IPS DF 6.9 (cell line): ENCODE data around the gene CLDN22.

Experiments used
- DNase-seq: peaks from one replicate; pipeline ENCODE4 v3.0.0-alpha.2; 2013; ENCODE audit warnings: low read depth, low spot score
- H3K27ac ChIP-seq: one replicate; pipeline ENCODE4 v1.5.1; 2013; ENCODE audit warnings: low read length, control low read depth
- H3K27me3 ChIP-seq: 2 replicates; pipeline ENCODE4 v1.6.1; 2013; ENCODE audit warnings: mild to moderate bottlenecking, low read length; ENCODE audit not compliant: control insufficient read depth, insufficient read depth
- H3K36me3 ChIP-seq: 2 replicates; pipeline ENCODE4 v1.6.1; 2013; ENCODE audit warnings: low read length; ENCODE audit not compliant: control insufficient read depth, insufficient read depth
- H3K4me1 ChIP-seq: 2 replicates; pipeline ENCODE4 v1.6.1; 2013; ENCODE audit warnings: low read length; ENCODE audit not compliant: control insufficient read depth, insufficient read depth
- H3K4me3 ChIP-seq: 2 replicates; pipeline ENCODE4 v1.5.1; 2013; ENCODE audit warnings: mild to moderate bottlenecking, low read length
- H3K9me3 ChIP-seq: 2 replicates; pipeline ENCODE4 v1.6.1; 2013; ENCODE audit warnings: low read length, inconsistent platforms; ENCODE audit not compliant: control insufficient read depth, insufficient read depth
- WGBS: extraction: QIAGEN DNeasy Blood & Tissue Kit; methylation state at CpG from one replicate; pipeline ENCODE4 v1.1.7; 2013; ENCODE audit warnings: mixed read lengths, missing lambda C conversion rate; ENCODE audit not compliant: insufficient read length, insufficient coverage; 5-methylcytosine and 5-hydroxymethylcytosine counted together

The CLDN22 gene

DNA sequence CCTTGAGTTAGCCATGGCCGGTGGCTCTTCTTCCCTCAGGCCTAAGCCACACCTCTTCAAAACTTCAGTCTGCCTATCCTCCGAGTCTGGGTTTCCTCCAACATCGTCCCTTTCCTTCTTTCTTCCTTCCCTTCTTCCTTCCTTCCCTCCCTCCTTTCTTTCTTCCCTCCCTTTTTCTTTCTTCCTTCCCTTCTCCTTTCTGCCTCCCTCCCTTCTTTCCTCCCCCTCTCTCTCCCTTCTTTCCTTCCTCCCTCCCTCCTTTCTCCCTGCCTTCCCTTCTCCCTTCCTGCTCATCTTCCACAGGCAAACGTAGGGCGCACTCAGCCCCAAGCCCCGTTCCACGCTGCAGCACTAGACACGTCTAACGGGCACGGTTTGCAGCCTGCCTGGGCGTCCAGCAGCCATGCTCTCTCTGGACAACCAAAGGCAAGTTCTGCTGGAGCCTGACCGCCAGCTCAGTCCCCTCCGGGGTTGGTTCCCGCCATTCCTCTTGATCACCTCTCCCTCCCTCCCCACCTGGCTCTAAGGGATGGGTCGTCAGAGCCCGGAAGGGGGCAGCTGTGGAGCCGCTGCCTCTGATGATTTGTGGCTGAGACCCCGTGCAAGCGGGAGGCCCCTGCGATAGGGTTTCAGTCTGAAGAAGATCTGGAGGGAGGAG lies 36.2 kb upstream of the CLDN22 start:
- 100% methylated on average over 1 of the region's 20 CpGs for WGBS
- Histone ChIP-seq H3K36me3 (no peaks in the 10 kb centered on the region), H3K4me1 (no peaks in the 10 kb centered on the region), H3K27ac (no peak overlapping the region), H3K4me3 (no peak overlapping the region), H3K27me3 (no peaks in the 10 kb centered on the region), H3K9me3 (no peaks in the 10 kb centered on the region)
- no peak for DNase-seq

DNA sequence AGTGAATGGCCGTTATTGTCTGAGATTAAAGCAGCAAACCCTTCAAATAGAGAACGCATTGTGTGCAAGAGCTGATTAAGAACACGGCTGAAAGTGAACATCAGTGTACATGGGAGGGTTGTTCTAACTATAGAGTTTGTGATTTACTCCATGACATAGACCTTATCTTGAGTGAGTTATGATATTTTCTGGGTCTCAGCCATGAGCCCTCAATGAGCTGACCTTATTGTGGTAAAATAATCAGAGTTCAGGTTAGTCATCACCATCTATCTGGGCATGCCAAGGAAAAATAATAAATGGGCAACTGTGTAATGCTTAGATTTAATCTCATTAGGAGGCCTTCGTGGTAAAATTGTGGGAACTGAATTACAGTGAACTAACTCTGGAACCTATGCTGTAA lies 35.3 kb upstream of the CLDN22 start:
- WGBS: no CpG with 5 or more reads among the region's 4 CpGs
- Histone ChIP-seq H3K36me3 (no peaks in the 10 kb centered on the region), H3K9me3 (no peaks in the 10 kb centered on the region), H3K4me1 (no peaks in the 10 kb centered on the region), H3K4me3 (no peak overlapping the region), H3K27me3 (no peaks in the 10 kb centered on the region), H3K27ac (no peak overlapping the region)
- no peak for DNase-seq

DNA sequence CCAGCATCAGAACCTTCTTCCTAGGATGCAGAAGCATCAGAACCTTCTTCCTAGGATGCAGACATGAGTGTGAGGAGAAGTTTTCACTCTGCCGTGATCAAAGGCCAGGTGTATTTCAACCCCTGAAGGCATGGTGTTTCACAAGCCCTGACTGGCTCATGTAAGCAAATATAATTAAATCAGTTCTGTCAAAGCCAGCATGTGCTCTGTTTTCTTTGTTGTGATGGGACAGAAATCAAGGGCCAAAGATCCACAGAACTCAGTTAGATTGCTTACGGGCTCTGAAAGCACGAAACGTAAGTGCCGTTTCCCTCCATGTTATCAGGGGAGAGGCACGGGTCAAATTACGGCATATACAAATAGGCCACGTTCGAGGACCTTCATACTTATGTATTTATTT lies 34.1 kb upstream of the CLDN22 start:
- Histone ChIP-seq H3K27ac (no peak overlapping the region), H3K27me3 (no peaks in the 10 kb centered on the region), H3K9me3 (no peaks in the 10 kb centered on the region), H3K4me1 (no peaks in the 10 kb centered on the region), H3K4me3 (no peak overlapping the region), H3K36me3 (no peaks in the 10 kb centered on the region)
- no peak for DNase-seq
- no CpG with 5 or more reads among the region's 9 CpGs for WGBS

- Histone ChIP-seq H3K9me3 (no peaks in the 10 kb centered on the region), H3K4me3 (no peak overlapping the region), H3K27me3 (no peaks in the 10 kb centered on the region), H3K27ac (no peak overlapping the region), H3K4me1 (no peaks in the 10 kb centered on the region), H3K36me3 (no peaks in the 10 kb centered on the region)
- no peak for DNase-seq
- no CpG with 5 or more reads among the region's 8 CpGs for WGBS
Observed at GRCh38 chr4:183353557-183353956, 33.5 kb upstream of the CLDN22 start.

GRCh38 chr4:183352546-183352945 lies 32.5 kb upstream of the CLDN22 start:
- Histone ChIP-seq H3K27ac (no peak overlapping the region), H3K27me3 (no peaks in the 10 kb centered on the region), H3K4me3 (no peak overlapping the region), H3K4me1 (no peaks in the 10 kb centered on the region), H3K36me3 (no peaks in the 10 kb centered on the region), H3K9me3 (no peaks in the 10 kb centered on the region)
- WGBS: no CpG with 5 or more reads among the region's 5 CpGs
- DNase-seq: no peak

DNA sequence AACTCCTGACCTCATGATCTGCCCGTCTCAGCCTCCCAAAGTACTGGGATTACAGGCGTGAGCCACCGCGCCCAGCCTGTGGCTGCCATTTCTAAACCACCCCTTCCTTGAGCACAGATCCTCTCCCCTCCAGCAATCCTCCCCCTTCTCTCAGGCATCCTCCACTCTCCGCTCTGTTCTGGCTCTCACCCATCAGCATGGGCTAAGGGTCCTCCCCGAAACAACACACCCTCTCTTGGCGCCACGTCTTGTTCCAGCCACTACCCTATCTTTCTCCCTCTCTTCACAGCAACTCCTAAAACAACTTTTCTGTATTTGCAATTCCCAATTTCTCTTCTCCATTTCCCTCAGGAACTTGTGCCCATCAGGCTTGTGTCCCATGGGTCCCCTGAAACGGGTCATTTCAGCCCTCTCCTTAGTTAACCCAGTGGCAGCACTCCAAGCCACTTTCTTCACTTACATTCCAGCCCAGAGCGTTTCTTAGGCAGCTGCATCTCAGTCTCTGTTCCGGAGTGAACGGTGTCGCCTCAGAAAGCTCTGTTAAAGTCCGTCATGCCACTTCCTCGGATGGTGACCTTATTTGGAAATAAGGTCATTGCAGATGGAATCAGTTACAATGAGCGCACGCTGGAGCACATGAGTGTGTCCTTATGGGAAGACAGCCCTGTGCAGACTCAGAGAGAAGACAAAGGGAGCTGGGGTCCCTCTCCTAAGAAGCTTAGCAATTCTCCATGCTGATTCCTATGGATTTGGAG lies 30.4 kb upstream of the CLDN22 start:
- no peak for DNase-seq
- Histone ChIP-seq H3K27ac (no peak overlapping the region), H3K36me3 (no peaks in the 10 kb centered on the region), H3K9me3 (no peaks in the 10 kb centered on the region), H3K4me1 (no peaks in the 10 kb centered on the region), H3K4me3 (no peak overlapping the region), H3K27me3 (no peaks in the 10 kb centered on the region)
- no CpG with 5 or more reads among the region's 17 CpGs for WGBS

- Histone ChIP-seq H3K4me1 (no peaks in the 10 kb centered on the region), H3K27me3 (no peaks in the 10 kb centered on the region), H3K36me3 (no peaks in the 10 kb centered on the region), H3K9me3 (no peaks in the 10 kb centered on the region), H3K4me3 (no peak overlapping the region), H3K27ac (no peak overlapping the region)
- WGBS: no CpG with 5 or more reads among the region's 9 CpGs
- DNase-seq: no peak
Observed at GRCh38 chr4:183349673-183350072, 29.6 kb upstream of the CLDN22 start.

DNA sequence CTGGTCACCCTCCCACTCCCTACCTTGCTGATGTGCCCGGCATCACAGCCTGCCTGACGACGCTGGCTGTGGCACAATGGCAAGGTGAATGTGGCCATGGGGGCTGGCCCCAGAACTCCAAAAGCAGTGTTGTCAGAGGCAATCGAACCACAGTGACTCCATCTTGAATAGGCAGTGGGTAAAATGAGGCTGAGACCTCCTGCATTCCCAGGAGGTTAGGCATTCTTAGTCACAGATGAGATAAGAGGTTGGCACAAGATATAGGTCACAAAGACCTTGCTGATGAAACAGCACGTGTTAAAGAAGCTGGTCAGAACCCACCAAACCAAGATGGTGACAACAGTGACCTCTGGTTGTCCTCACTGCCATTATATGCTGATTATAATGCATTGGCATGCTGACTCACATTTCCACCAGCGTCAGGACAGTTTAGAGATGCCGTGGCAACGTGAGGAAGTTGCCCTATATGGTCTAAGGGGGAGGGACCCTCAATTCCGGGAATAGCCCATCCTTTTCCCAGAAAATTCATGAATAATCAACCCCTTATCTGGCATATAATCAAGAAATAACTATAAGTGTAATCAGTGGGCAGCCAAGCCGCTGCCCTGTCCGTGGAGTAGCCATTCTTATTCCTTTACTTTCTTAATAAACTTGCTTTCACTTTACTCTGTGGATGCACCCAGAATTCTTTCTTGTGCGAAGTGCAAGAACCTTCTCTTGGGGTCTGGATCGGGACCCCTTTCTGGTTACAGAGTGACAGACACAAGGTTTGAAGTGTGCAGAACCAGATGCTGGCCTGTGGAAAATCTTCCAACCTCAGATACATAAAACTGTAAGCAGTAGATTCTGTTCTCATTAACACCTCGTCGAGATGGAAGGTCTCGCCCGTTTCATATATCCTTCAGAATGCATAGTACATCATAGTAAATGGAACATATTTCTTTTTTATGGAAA lies 28.9 kb upstream of the CLDN22 start:
- DNase-seq: no peak
- H3K4me1 ChIP-seq: no peaks in the 10 kb centered on the region
- no peak overlapping the region for H3K4me3 ChIP-seq
- H3K27ac ChIP-seq: no peak overlapping the region
- WGBS: no CpG with 5 or more reads among the region's 17 CpGs
- H3K27me3 ChIP-seq: no peaks in the 10 kb centered on the region
- H3K9me3 ChIP-seq: no peaks in the 10 kb centered on the region
- H3K36me3 ChIP-seq: no peaks in the 10 kb centered on the region

DNA sequence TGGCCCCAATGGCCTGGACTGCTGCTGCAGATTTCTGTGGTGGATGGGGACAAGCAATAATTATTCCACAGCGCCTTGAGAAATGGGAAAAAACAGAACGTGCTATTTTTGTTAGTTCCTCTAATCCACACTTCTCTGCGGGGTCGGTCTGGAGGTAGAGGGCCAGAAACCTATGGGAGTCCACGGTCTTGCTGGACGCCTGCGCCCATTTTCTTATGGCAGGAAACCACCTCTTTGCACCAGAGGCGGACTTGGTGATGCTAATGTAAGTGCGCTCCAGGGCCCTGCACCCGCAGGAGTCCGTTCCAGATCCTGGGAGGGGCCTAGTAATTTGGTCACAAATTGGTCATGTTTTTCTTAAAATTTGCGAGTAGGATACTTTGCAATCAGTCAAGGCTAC lies 28.1 kb upstream of the CLDN22 start:
- no peak overlapping the region for H3K27ac ChIP-seq
- no peak for DNase-seq

GRCh38 chr4:183347566-183347965 lies 27.5 kb upstream of the CLDN22 start:
- WGBS: no CpG with 5 or more reads among the region's 4 CpGs
- Histone ChIP-seq H3K36me3 (no peaks in the 10 kb centered on the region), H3K27me3 (no peaks in the 10 kb centered on the region), H3K9me3 (no peaks in the 10 kb centered on the region), H3K4me1 (no peaks in the 10 kb centered on the region), H3K4me3 (no peak overlapping the region), H3K27ac (no peak overlapping the region)
- no peak for DNase-seq

More for the DNA sequence above, 28.1 kb upstream of the CLDN22 start:
- no peaks in the 10 kb centered on the region for H3K9me3 ChIP-seq
- no peaks in the 10 kb centered on the region for H3K4me1 ChIP-seq
- H3K4me3 ChIP-seq: no peak overlapping the region
- no peaks in the 10 kb centered on the region for H3K36me3 ChIP-seq
- no peaks in the 10 kb centered on the region for H3K27me3 ChIP-seq
- WGBS: no CpG with 5 or more reads among the region's 12 CpGs
